GM19467 (cell line): ENCODE measurements around the gene SLC35F2.
"Not testable (repeated sequence)": the region's sequence is repeated elsewhere in the genome, so short reads cannot be mapped to it uniquely, and the experiment has no call there.

Source experiments
- ATAC-seq: cut with Tn5 transposase; IDR thresholded peaks from one replicate; pipeline ENCODE4 v1.9.1; 2021; ENCODE audit warnings: mild to moderate bottlenecking, moderate library complexity; ENCODE audit not compliant: unreplicated experiment

Gene SLC35F2

DNA sequence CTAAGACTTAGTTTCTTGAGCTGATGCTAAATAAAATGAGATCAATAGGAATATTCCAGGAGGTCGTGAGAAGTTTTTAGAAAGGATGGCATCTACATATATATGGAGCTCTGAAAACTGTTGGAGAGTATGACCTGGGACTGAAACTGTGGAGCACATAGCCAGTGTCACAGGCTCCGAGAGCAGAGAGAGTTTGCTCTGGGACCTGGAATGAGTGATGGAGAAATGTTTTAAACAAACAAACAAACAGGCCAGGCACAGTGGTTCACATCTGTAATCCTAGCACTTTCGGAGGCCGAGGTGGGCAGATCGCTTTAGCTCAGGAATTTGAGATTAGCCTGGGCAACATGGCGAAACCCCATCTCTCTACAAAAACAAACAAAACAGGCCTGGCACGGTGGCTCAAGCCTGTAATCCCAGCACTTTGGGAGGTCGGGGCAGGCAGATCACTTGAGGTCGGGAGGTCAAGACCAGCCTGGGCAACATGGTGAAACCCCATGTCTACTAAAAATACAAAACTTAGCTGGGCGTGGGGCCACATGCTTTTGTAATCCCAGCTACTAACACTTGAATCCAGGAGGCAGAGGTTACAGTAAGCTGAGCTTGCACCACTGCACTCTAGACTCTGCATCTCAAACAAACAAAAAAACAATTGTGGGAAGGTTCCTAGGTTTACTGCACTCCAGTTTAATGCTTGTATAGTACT, 67.1 kb downstream of the SLC35F2 start:
- ATAC-seq: no peak

- no peak for ATAC-seq
These were observed 68.8 kb downstream of the SLC35F2 start for GRCh38 chr11:107789767-107790166.

GRCh38 chr11:107787733-107788132, 70.9 kb downstream of the SLC35F2 start:
- no peak for ATAC-seq

- ATAC-seq: no peak
These were observed 73.2 kb downstream of the SLC35F2 start for GRCh38 chr11:107785401-107785800.

GRCh38 chr11:107783121-107783520, 75.5 kb downstream of the SLC35F2 start:
- no peak for ATAC-seq

DNA sequence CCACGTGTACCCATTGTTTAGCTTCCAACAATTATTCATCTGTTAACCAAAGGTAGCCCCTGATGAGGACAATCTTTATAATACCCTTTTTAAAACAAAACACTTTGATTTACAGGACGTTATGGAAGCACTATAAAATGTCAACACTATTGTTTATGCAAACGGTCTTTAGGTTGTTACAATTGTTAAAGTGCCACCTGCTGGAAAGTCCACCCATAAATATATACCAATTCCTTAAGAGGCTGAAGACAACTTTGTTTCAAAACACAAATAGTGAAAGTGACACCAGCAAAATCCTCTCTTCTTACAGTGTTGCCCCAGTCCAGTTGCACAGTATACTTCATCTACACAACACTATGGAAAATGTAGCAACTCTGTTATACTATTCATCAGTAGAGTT, 77.8 kb downstream of the SLC35F2 start:
- ATAC-seq: no peak

DNA sequence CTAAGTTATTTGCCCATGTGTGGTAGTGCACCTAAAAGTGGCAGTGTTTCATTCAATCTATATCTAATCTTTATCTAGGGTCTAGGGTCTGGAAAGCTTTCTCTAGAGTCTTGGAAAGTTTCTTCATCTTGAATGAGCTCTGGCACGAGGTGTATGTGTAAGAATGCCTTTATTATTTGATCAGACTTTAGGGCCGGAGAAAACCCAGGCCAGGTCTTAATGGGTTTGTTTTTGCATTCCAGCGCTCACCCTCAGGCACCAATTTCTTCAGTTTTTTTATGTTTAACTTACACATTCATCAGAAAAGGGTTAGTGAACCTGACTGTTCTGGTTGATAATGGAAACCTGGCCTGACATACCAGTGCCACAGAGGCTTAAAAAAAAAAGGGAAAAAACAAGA, 78.5 kb downstream of the SLC35F2 start:
- ATAC-seq: no peak

DNA sequence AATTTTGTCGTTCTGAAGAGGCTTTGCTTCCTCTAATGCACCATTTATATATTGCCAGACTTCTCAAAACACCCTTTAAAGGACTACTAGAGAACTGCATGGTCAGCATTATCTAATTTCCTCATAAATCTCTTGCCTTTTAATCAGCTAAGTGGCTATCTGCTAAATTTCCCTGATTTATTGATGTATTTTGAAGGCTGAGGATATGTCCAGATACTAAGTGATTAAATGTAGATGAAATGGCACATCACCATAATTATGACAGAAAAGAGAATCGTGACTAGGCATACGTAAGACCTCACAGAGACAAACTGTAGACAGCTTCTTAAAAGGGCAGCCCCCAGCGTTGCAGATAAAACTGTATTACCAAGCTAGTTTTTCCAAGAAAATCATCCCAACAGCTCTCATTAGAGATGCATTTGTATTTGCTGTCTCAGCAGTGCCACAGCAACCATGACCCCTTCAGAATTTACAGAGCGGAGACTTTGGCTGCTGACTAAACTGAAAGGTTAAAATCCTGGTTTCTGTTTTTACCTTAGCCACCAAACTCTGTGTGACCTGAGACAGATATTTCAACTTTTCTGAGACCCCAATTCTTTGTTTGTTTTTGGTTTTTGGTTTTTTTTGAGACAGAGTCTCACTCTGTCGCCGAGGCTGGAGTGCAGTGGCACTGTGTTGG, 79.6 kb downstream of the SLC35F2 start:
- ATAC-seq: no peak

DNA sequence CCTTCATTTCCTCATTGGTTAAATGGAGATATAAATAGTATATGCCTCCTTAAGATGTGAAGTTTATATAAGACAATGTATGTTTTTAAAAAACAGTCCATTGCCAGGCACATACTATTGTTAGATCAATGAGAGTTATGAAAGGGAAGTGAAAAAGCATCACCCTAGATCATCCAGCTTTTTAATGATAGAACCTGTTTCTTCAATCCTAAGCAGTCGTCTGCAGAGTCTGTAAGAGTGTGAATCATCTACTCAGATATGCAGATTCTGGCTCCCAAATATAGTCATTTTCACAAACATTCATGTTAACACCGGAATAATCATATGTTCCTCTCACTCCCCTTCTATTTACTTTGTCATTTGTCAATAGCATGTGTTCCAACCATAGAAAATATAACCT, 81.5 kb downstream of the SLC35F2 start:
- no peak for ATAC-seq

DNA sequence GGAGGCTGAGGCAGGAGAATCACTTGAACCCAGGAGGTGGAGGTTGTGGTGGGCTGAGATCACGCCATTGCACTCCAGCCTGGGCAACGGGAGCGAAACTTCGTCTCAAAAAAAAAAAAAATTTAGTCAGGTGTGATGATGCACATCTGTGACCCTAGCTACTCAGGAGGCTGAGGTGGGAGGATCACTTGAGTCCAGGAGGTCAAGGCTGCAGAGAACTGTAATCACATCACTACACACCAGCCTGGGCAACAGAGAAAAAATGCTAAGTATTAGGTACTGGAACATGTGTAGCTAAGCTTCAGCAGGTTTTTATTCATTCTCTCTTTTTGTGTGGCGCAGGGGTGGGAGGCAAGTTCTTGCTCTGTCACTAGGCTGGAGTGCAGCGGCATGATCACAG, 82.5 kb downstream of the SLC35F2 start:
- no peak for ATAC-seq

DNA sequence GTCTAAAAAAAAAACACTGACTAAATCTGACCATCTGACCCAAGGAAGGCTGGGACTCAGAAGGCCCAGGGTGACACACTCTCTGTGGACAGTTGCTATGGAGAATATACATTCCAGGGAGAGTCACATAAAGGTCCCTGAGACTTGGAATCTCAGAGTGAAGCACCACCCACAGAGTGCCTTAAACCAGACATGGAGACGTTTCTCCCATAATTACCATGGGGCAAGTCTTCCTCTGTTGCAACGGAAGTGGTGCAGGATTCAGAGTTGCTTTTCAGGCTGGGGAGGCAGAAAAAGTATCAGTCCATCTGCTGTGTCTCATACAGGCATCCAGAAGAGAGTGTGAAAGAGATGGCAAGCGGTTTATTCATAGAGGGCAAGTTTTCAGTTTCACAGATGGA, 88.0 kb downstream of the SLC35F2 start:
- no peak for ATAC-seq

- ATAC-seq: no peak
These were observed 89.4 kb downstream of the SLC35F2 start for GRCh38 chr11:107769189-107769588.

DNA sequence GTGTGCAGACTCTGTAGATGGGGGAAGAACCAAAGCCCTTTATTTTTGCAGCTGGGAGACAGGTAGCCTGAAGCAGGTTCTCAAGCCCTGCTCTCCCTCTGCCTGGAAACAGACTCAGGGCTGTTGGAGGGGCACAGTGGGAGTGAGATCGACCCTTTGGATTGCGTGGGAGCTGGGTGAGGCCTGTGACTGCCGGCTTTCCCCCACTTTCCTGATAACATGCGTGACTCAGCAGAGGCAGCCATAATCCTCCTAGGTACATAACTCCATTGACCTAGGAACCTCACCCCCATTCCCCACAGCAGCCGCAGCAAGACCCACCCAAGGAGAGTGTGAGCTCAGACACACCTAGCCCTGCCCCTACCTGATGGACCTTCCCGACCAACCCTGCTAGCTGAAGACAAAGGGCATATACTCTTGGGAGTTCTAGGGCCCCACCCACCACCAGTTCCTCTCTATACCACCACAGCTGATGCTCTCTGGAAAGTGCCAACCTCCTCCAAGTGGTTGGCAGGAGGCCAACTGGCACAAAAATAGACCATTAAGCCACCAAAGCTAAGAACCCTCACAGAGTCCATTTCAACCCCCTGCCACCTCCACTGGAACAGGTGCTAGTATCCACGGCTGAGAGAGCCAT, 99.8 kb downstream of the SLC35F2 start:
- ATAC-seq: not testable (repeated sequence)

DNA sequence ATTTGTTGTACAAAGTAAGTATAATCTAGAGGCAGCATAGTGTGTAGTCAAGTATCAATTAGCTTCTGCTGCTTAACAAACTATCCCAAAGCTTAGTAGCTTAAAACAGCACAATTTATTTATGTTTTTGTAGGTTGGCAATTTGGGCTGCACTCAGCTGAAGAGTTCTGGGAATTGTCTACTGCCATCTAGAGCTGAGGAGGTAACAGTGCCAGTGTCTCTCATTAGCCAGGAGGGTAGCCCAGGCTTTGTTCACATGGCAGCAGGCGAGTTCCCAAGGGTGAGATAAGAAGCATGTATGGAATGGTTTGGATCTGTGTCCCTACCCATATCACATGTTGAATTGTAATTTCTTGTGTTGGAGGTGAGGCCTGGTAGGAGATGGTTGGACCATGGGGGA, 100.9 kb downstream of the SLC35F2 start:
- no peak for ATAC-seq

GRCh38 chr11:107756553-107756952, 102.0 kb downstream of the SLC35F2 start:
- no peak for ATAC-seq

DNA sequence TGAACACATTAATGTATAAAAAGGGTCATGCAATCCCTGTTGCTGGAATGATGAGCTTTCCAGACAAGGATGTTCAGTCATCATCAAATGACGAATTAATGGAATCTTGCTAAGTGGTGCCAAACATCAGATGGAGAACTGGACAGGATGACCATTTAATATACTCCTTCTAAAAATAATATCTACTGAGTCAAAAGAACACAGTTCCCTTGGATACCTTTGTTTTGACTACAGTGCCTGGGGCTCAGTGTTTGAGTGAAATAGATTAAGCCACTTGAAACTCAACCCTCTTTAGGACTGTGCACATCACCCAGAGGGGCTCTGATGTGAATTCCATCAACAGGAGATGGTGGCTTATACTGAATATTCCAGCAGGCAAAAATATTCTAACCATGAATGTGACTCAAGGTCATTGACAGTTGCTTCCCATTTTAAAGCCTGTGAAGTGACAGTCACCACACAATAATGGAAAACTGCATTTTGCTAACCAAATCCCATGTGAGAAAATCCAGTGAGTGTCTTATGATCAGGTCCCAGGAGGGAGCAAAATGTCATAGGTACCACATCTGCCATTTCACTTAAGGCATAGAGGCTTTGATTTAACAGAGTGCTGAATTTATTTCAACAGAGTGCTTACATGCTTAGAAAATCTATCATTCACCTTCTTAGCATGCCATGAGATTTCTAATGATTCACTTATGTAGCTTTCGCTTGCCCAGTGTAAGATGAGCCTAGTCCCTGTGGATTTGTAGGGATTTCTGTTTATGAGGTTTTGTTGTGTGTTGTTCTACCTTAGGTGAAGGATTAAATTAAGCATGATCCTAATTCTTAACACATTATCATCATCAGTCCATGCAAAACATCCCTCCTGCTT, 105.4 kb downstream of the SLC35F2 start:
- ATAC-seq: no peak

DNA sequence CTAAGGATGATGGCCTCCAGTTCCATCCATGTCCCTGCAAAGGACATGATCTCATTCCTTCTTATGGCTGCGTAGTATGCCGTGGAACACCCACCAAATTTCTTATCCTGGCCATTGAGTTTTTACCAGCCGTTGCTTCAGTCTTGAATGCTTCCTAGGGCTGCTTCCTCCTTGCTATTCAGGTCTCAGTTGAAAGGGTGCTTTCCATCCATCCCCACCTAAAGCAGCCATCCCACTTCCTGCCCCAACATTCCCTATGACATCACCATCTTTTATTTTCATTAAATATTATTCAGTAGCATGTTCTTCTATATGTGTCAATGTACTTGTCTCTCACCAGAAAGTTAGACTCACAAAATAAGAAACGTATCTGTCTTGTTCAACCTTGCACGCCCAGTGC, 106.1 kb downstream of the SLC35F2 start:
- no peak for ATAC-seq

- no peak for ATAC-seq
These were observed 107.5 kb downstream of the SLC35F2 start for GRCh38 chr11:107751082-107751481.

DNA sequence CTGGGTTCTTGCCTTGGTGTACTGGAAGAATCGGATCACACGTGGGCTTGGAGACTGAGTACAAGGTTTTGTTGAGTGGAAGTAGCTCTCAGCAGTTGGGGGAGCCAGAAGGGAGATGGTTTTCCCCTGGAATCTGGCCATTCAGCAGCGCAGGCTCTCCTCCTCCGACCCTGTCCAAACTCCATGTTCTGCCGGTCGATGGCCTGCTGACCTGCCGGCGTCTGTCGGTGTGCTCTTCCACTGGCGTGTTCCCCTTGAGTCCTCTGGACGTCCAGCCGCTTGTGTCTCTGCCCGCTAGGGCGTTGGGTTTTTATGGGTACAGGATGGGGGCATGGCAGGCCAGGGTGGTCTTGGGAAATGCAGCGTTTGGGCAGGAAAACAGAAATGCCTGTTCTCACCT, 108.3 kb downstream of the SLC35F2 start:
- ATAC-seq: no peak

GRCh38 chr11:107747622-107748021, 111.0 kb downstream of the SLC35F2 start:
- no peak for ATAC-seq

- ATAC-seq: no peak
These were observed 113.9 kb downstream of the SLC35F2 start for GRCh38 chr11:107744736-107745135.
